H1 (cell line): ENCODE data around the gene HS2ST1. TPM values are rescaled to one million over a fixed set of nuclear protein-coding genes. Genes with fewer than 3 reads are reported as not detected.

ENCODE experiments used
- ATF2 ChIP-seq: IDR thresholded peaks from 2 replicates; pipeline ENCODE4 v1.6.1; 2012; ENCODE audit warnings: low read length, inconsistent platforms
- BCL11A ChIP-seq, 2 experiments: IDR thresholded peaks; one replicate each; pipeline ENCODE4 v1.6.1; 2011; ENCODE audit warnings: low read depth in 2 of 2, low read length in 2 of 2, mild to moderate bottlenecking in 2 of 2
- BRCA1 ChIP-seq: IDR thresholded peaks from 2 replicates; pipeline ENCODE4 v1.6.1; 2012; ENCODE audit warnings: low read depth, low read length, improper control_type of control experiment
- CBX8 ChIP-seq: fragments of 300-800, 300-1000 bp; sonication (generic); IDR thresholded peaks from 2 replicates; pipeline ENCODE4 v1.7.1; 2016; ENCODE audit warnings: low read depth, low read length, borderline replicate concordance
- EP300 ChIP-seq, 2 experiments: IDR thresholded peaks; 1 replicate in 1 of 2; 2 replicates in 1 of 2; pipeline ENCODE4 v1.6.1; 2011 to 2012; ENCODE audit warnings: low read depth in 2 of 2, low read length in 2 of 2, mild to moderate bottlenecking in 2 of 2, borderline replicate concordance in 1 of 2, inconsistent platforms in 1 of 2, moderate library complexity in 1 of 2
- FOSL1 ChIP-seq: IDR thresholded peaks from 2 replicates; pipeline ENCODE4 v1.6.1; 2011; ENCODE audit warnings: mild to moderate bottlenecking, low read depth, low read length, moderate library complexity; ENCODE audit not compliant: insufficient read depth
- HDAC2 ChIP-seq, 2 experiments: fragments of 300-600 bp in 1 of 2; sonication (generic) in 1 of 2; IDR thresholded peaks; 2 replicates each; pipeline ENCODE4 v1.6.1; 2011 to 2012; ENCODE audit warnings: low read depth in 2 of 2, low read length in 2 of 2, mild to moderate bottlenecking in 2 of 2, moderate library complexity in 2 of 2, borderline replicate concordance in 1 of 2, inconsistent platforms in 1 of 2
- HDAC6 ChIP-seq: IDR thresholded peaks from one replicate; pipeline ENCODE4 v1.7.1; 2012; ENCODE audit warnings: low read depth, mild to moderate bottlenecking, inconsistent platforms, low read length, moderate library complexity
- JUND ChIP-seq: IDR thresholded peaks from 2 replicates; pipeline ENCODE4 v1.6.1; 2011; ENCODE audit warnings: mild to moderate bottlenecking, improper control_type of control experiment, low read length
- KDM4A ChIP-seq: IDR thresholded peaks from one replicate; pipeline ENCODE4 v1.7.1; 2012; ENCODE audit warnings: low read depth, mild to moderate bottlenecking, moderate library complexity, low read length, inconsistent platforms; ENCODE audit not compliant: severe bottlenecking
- POU5F1 ChIP-seq: IDR thresholded peaks from 2 replicates; pipeline ENCODE4 v1.6.1; 2011; ENCODE audit warnings: low read depth, mild to moderate bottlenecking, low read length, moderate library complexity
- RAD21 ChIP-seq, 2 experiments: IDR thresholded peaks in 1 of 2; conservative IDR thresholded peaks in 1 of 2; 2 replicates each; pipeline ENCODE4 v1.6.1; 2011; ENCODE audit warnings: low read depth in 2 of 2, low read length in 2 of 2, improper control_type of control experiment in 1 of 2, inconsistent platforms in 1 of 2, mild to moderate bottlenecking in 1 of 2, moderate library complexity in 1 of 2
- RBBP5 ChIP-seq: IDR thresholded peaks from 2 replicates; pipeline ENCODE4 v1.7.1; 2012; ENCODE audit warnings: low read depth, mild to moderate bottlenecking, inconsistent platforms, low read length, moderate library complexity, borderline replicate concordance
- RFX5 ChIP-seq: IDR thresholded peaks from 2 replicates; pipeline ENCODE4 v1.6.1; 2011; ENCODE audit warnings: low read depth, low read length, improper control_type of control experiment, borderline replicate concordance
- SP4 ChIP-seq: IDR thresholded peaks from 2 replicates; pipeline ENCODE4 v1.6.1; 2012; ENCODE audit warnings: low read length, inconsistent platforms
- SRF ChIP-seq: IDR thresholded peaks from 2 replicates; pipeline ENCODE4 v1.6.1; 2011; ENCODE audit warnings: mild to moderate bottlenecking, low read depth, low read length, moderate library complexity
- TEAD4 ChIP-seq: IDR thresholded peaks from 2 replicates; pipeline ENCODE4 v1.6.1; 2012; ENCODE audit warnings: low read depth, low read length, inconsistent platforms, mixed read lengths
- YY1 ChIP-seq: IDR thresholded peaks from 2 replicates; pipeline ENCODE4 v1.6.1; 2011; ENCODE audit warnings: low read depth, mild to moderate bottlenecking, low read length
- ZNF274 ChIP-seq: IDR thresholded peaks from 2 replicates; pipeline ENCODE4 v1.7.0; 2012; ENCODE audit warnings: low read length, borderline replicate concordance; ENCODE audit errors: extremely low read depth
- polyA plus RNA-seq, 7 experiments: library from polyadenylated mRNA; depleted of rRNA in 3 of 7; stranded (reverse) in 5 of 7; unstranded in 2 of 7; fragments of >200 nt in 5 of 7; fragments of 200-250 nt in 2 of 7; gene quantifications; 1 replicate in 5 of 7; 2 replicates in 1 of 7; 4 replicates in 1 of 7; pipeline versions ENCODE4 v1.2.1 to v1.2.3, GENCODE V29; 2011 to 2013; ENCODE audit warnings: missing spikeins in 2 of 7, mixed read lengths in 2 of 7
- total RNA-seq: library from RNA; stranded (reverse); fragmentation: NEBNext Ultra II Directional; extraction: Animal tissue kit (Norgen Biotek cat#: 25700); gene quantifications from 2 replicates; pipeline ENCODE4 v1.2.1, GENCODE V29; 2021
- TF ChIP-seq, protein P1 (sequence below), 3 experiments: IDR thresholded peaks; 1 replicate in 2 of 3; 2 replicates in 1 of 3; pipeline versions ENCODE4 v1.5.1 to v1.6.1; 2011; ENCODE audit warnings: low read length in 3 of 3, mild to moderate bottlenecking in 3 of 3, inconsistent platforms in 2 of 3, low read depth in 1 of 3, moderate library complexity in 1 of 3; ENCODE audit not compliant: insufficient read depth in 1 of 3; ENCODE audit errors: control extremely low read depth in 1 of 3

The HS2ST1 gene
- total and polyA plus RNA-seq, 2 of the 8 experiments (the other 6 are each of a cell fraction or from before 2014, with no cell fraction given) = 5.2 to 28.3 TPM

- TF ChIP-seq ATF2 (no peak), RAD21 (IDR thresholded peaks at IDR 0.05 in 1 of 2, conservative IDR thresholded peaks at IDR 0.05 in 1 of 2; ENCODE audit: low read depth in 2 of 2, low read length in 2 of 2) (peak; percentile 95 to 97), FOSL1 (no peak), POU5F1 (no peak), SRF (no peak), ZNF274 (no peak), TEAD4 (0 out of 2 replicates have a peak, but pooled peaks have one; percentile 28), SP4 (no peak), CBX8 (no peak), HDAC6 (no peak), EP300 (IDR thresholded peaks at IDR 0.05; ENCODE audit: borderline replicate concordance in 1 of 2, low read depth in 2 of 2, low read length in 2 of 2) (no peak), BCL11A (IDR thresholded peaks at IDR 0.05; ENCODE audit: low read depth in 2 of 2, low read length in 2 of 2) (no peak), RBBP5 (no peak; the same call in 1 of the 2 replicates), YY1 (0 out of 2 replicates have a peak, but pooled peaks have one; percentile 29), KDM4A (peak; percentile 89), RFX5 (no peak), JUND (no peak; the same call in 1 of the 2 replicates), BRCA1 (no peak; the same call in 1 of the 2 replicates), HDAC2 (IDR thresholded peaks at IDR 0.05; ENCODE audit: borderline replicate concordance in 1 of 2, low read depth in 2 of 2, low read length in 2 of 2) (0 out of 4 replicates have a peak, but pooled peaks of 1 of the 2 experiments have one; percentile 63)
- TF ChIP-seq, protein P1, sequence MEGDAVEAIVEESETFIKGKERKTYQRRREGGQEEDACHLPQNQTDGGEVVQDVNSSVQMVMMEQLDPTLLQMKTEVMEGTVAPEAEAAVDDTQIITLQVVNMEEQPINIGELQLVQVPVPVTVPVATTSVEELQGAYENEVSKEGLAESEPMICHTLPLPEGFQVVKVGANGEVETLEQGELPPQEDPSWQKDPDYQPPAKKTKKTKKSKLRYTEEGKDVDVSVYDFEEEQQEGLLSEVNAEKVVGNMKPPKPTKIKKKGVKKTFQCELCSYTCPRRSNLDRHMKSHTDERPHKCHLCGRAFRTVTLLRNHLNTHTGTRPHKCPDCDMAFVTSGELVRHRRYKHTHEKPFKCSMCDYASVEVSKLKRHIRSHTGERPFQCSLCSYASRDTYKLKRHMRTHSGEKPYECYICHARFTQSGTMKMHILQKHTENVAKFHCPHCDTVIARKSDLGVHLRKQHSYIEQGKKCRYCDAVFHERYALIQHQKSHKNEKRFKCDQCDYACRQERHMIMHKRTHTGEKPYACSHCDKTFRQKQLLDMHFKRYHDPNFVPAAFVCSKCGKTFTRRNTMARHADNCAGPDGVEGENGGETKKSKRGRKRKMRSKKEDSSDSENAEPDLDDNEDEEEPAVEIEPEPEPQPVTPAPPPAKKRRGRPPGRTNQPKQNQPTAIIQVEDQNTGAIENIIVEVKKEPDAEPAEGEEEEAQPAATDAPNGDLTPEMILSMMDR (IDR thresholded peaks at IDR 0.05; ENCODE audit: control extremely low read depth in 1 of 3, insufficient read depth in 1 of 3, low read depth in 1 of 3, low read length in 3 of 3) = peak; percentile 84 to 97 (median 96)
Measured at GRCh38 chr1:87131809-87132283, 217.4 kb downstream of the HS2ST1 start (continued).
